ENCODE data around the gene RBPJ.

- no peak for TF ChIP-seq CTCF (IDR thresholded peaks at IDR 0.05)
- no peak for TF ChIP-seq POLR2A (IDR thresholded peaks at IDR 0.05)
These were observed 13.6 kb downstream of the RBPJ start for GRCh38 chr4:26334366-26334765.
